GM19395 (cell line): Measurements from ENCODE around the gene HOTAIR.

Source experiments
- ATAC-seq: cut with Tn5 transposase; IDR thresholded peaks from one replicate; pipeline ENCODE4 v1.9.1; 2021; ENCODE audit warnings: mild to moderate bottlenecking, moderate library complexity; ENCODE audit not compliant: unreplicated experiment

Gene HOTAIR

DNA sequence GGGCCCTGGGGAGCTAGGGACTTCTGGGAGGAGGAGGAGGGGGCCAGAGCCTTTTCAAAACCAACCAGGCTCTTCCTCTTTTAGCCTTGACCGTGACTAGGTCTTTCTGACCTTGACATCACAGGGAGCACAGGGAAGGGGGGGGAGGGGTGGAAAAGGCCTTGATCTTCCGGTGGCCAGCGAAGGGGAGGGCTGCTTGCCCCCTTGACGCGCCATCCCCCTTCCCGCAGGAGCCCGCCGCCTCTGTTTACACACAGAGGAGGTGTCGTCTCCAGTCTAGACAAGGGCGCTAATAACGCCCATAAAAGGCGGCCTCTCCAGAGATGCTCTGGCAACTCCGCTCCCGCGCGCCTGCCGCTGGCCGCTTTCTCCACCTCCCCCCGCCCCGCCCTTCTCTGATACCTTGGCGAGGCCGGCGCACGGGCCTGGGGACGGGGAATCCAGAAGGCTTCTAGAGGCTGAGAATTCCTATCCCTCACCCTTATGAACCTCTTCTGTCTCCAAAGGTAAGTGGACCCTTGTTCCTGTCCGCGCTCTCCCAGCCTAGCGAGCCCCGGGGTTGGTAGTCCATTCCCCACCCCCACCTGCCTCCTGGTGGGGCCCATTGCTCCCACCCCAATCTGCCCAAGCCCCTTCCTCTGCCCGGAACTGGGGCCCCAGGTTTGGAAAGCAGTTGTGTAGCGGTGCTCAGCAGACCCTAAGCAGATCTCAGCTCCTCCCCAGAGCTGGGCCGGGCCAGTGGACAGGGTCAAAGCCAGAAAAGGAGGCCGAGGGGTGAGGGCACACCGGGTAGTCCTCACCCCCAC lies 24.9 kb downstream of the HOTAIR start:
- no peak for ATAC-seq

DNA sequence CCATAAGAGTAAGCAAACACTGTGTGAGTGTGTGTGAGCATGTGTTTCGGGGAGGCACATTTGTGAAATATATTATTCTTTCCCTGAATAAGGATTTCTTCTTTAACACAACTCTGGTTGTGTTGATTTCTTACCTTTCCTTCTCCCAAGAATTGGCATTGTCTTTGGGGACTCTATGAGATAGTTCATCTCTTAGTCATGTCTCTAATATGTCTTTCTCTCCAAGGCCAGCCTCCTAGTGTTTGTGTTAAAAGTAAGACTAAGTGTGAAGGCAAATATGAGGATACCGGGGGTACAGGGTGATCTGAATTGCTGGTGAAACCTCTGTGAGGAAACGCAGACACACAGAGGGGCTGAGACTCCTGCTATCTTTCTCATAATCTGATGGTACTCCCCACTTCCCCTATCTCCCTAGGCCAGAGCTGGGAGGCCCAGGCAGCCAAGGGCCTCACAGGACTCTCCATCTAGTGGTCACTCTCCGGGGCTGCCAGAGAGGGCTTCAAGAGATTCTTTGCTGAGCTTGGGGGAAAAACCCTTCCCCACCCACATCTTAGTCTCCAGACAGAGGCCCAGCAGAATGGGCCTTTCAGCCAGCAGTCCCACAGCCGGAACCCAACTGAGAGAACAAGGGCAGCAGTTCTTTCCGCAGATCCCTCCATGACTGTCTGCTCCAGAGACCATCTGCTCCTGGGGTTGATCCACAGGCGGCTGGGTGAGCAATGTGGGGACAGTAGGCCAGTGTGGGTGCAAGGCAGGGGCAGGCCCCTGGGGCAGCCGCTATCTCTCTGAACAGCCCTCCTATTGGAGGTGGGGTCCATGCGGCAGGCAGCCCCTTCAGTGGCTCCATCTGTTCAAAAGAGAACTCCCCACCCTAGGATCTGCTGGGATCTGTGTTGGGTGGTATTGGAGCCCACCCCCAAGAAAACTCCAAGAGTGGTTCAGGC lies 25.8 kb downstream of the HOTAIR start:
- no peak for ATAC-seq

DNA sequence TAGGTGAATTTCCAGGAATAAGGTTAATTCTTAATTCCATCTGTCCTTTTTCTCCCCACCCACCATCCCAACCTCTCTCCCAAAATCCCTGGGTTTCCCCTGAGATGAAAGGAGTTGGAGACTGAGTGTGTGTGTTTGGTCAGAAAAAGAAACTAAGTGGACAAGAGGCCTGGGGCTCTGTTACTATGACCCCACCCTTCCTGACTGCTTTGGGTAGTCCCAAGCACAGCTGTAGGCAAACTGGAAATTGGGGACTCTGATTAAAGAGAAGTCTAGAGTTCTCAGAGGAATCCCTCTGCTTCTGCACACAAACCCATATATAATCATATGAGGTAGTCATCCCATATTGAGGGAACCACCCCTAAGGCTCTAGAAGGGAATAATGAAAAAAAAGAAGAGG lies 27.0 kb downstream of the HOTAIR start:
- no peak for ATAC-seq

DNA sequence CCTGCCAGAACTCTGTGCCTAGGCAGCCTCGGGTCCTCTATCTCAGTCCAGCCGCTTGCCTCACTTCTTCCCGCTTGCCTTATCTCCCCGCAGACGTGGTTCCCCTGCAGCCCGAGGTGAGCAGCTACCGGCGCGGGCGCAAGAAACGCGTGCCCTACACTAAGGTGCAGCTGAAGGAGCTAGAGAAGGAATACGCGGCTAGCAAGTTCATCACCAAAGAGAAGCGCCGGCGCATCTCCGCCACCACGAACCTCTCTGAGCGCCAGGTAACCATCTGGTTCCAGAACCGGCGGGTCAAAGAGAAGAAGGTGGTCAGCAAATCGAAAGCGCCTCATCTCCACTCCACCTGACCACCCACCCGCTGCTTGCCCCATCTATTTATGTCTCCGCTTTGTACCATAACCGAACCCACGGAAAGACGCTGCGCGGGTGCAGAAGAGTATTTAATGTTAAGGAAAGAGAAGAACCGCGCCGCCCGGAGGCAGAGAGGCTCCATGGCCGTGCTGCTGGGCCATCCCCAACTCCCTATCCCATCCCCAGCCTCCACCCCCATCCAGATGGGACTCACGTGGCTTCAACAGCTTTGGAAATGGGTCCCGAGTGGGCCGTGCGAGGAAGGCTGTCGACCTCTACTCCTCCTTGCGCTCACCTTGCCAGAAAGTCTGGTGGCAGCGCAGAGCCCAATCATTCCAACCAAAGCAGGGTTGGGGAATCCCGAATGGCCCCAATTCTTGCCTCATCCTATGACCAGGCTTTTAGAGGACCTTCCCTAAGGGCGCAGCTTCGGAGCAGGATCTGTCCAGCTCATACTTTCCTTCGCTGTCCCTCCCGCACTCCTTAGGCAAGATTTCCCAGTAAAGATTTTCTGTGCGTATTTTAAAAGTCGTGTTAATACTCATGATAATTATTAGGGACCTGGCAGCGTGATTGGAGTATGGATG lies 29.6 kb downstream of the HOTAIR start:
- no peak for ATAC-seq

DNA sequence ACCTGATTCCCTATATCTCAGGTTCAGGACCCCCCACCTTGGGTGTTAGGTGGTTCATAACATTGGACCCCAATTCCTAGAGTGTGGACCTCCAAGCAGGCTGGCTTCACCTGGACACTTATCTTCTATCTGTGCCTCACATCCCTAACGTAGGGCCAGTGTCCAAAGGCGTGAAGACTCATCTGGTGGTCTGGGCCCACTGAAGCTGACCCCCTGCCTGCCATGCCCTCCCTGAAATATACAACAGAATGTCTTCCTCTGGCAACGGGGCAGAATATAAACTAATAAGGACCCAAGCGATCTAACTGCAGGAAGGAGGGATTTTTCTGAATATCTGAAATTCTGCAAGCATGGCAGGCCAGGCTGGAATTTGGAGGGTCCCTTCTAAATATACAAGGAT lies 30.5 kb downstream of the HOTAIR start:
- no peak for ATAC-seq

DNA sequence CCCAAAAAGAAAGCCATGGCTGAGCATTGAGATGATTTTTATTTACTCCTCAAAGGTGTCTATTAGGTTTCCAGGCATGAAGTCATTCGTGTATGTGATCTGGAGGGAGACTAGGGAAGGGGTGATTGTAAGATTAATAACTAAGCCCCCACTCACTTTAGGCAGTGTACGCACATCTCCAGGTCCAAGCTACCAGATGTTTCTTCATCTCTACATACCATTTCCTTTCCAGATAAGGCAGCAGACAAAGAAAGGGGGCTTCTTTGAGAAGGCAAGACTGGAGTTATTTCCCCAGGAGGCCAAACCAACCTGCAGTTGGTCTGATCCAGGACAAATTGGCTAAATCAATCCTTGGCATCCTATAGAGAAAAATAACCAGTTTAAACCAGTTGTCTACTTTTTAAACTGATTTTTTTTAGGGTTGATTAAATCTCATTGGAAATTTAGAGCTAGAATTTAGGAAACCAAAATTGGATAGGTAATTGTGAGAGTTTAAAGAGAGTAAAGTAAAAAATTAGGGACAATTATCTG lies 32.2 kb downstream of the HOTAIR start:
- no peak for ATAC-seq

DNA sequence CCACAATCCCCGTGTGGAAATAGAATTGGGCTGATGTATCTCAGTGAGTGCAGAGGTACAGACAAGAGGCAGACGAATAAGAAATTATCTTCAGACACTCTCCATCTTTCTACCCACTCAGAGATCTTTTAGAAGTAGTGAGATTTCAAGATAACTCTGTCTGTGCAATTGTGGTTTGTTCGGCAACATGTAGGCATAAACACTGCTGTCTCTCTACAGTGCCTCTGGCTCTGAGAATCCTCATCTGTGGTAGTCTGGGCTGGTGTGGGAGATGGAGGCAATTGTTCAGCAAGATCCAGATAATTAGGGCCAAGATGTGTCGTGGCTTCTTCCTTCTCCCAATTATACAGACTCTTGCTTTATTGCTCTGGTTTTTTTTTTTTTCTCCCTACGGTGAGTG lies 33.0 kb downstream of the HOTAIR start:
- ATAC-seq, result no peak

DNA sequence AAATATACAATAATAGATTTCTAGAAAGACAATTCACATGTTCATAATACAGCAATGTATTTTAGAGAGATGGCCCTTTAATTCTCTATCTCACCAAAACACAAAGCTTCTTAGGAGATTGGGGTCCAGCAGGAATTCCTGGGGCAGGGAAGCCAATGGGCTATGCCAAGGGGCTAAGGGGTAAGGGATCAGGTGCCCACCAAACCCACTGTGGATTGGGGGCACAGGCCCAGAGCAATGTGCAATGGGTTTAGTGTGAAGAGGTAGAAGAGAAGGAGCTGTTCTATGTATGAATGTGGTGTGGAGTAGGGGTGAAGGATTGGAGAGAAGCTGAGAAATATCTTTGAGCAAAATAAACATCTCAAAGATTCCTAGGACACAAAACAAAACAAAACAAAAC lies 33.6 kb downstream of the HOTAIR start:
- no peak for ATAC-seq

DNA sequence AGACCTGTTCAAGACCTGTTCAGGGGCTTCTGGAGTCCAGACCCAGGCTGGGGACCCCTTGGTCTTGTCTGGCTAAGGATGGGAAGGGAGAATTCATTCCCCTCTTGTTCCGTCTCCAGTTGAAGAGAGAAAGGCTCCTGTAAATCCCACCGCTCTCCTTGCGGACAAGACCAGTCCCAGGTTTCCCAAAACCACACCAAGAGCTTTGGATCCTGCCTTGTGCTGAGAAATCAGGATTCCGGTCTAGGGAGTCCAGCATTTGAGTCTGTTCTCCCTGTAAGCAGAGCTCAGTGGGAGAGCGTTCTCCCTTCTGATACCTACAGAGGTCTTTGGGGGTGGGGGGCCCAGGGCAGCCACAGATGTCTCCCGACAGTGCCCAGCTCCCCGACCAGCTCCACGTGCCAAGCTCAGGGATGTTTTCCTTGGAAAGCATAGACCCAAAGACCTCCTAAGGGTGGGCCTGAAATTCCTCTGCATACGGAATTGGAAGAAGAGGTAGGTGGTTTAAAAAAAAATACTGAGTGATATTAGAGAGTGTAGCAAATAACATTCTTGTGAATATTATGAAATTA lies 34.2 kb downstream of the HOTAIR start:
- ATAC-seq, result no peak

DNA sequence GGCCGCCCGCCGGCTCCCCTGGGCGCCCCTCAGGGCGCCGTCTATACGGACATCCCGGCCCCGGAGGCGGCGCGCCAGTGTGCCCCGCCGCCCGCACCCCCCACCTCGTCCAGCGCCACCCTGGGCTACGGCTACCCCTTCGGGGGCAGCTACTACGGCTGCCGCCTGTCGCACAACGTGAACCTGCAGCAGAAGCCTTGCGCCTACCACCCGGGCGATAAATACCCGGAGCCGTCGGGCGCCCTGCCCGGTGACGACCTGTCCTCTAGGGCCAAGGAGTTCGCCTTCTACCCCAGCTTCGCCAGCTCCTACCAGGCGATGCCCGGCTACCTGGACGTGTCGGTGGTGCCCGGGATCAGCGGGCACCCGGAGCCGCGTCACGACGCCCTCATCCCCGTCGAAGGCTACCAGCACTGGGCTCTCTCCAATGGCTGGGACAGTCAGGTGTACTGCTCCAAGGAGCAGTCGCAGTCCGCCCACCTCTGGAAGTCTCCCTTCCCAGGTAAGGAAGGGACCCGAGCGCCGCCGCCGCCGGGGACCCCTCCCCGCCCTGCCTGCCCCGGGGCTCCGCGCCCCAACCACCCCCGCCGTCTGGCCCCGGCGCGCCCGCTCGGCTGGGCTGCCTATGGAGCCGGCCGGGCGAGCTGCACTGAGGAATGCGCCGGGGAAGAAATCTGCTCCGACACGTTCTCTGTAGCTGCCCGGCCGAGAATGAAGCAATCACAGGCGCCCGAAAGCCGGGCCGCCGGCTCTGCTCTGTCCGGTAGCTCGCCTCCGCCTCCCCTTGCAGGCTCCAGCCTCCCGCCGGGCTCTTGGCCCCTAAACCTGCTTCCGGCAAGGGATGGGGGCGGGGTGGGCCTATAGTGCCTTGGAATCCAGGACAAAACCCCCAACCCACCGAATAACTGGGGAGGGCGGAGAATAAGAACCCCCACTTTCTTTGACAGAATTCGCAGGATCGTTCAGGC lies 35.3 kb downstream of the HOTAIR start:
- ATAC-seq, result no peak

DNA sequence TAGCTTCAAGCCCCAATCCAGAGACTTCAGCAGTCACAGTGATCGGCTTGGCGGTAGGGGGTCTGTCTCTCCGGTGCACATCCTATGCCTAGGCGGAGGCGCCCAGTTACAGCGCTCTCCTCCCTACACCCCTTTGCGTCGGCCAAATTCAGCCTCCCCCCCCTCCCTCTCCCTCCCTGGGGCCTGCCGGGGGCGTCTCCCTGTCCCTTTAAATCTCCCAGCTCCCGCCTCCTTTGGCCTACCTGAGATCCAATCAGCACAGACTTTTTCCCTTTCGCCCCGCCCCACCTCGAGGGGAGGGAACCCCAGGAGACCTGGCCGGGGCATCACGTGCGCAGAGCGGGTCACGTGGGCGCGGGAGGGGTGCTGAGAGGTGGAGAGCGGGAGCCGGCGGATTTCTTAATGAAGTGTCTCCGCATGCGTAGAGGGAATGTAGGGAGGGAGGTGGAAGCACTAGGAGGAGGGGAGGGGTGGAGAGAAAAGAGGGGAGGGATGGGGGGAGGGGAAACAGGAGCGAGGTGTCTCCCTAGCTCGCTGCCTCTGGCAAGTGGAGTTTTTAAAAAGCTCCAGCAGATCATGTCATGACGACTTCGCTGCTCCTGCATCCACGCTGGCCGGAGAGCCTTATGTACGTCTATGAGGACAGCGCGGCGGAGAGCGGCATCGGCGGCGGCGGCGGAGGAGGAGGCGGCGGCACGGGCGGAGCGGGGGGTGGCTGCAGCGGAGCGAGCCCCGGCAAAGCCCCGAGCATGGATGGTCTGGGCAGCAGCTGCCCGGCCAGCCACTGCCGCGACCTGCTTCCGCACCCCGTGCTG lies 36.2 kb downstream of the HOTAIR start, which contains the start of gene HOXC13:
Gene HOXC13, plus strand, starts transcription at position 506 of the 815 bp plus-strand sequence. Its CDS starts 76 bp downstream, at position 582.
- ATAC-seq, result no peak

DNA sequence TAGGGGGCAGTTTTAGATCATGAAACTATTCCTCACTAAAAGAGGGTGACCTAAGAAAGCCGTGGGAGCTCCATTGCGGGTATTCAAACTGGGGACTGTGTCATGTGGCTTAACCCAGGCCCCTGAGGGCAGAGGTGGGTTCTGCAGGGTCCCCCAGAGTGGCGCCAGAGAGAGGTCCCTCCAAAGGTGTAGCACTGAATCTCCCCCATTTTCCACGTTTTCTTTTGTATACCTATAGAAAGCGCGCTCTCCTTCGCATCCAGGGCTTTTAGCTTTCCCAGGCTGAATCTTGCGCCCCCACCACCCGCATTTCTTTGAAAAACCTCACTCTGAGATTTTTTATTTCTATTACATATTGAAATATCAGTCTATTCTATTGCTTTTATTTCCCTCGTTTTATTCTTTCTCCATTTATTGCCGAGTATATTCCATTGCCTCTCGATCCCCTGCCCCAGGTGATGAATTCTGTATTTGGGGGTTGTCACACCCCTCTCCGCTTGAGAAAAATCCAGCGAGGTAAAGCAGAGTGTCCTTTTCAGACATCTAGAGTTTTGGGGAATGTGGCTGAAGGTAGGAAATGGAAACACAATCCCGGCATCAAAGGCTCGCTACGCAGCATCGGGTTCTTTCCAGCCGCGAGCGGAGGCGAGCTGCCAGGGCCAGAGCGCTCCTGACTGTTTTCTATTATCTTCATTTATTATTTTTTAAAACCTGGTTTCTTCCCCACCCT lies 37.0 kb downstream of the HOTAIR start:
- no peak for ATAC-seq

DNA sequence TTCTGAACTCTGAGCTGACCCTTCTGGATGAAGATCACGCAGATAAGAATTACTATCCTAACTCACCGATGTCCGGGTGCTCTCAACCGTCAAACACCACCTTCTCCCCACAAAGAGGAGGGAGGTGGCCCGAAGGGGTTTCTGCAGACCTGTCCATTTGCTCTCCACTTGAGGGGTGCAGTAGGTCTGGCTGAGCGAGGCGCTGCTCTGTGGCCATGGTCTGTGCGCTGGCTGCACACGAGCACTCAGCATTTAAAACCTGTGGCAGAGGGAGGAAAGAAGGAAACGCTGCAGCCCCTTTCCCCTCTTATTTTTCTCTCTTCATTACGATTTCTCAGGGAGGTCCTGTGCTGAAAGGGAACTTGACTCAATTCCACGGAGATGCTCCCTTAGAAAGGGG lies 37.7 kb downstream of the HOTAIR start:
- ATAC-seq, result no peak

DNA sequence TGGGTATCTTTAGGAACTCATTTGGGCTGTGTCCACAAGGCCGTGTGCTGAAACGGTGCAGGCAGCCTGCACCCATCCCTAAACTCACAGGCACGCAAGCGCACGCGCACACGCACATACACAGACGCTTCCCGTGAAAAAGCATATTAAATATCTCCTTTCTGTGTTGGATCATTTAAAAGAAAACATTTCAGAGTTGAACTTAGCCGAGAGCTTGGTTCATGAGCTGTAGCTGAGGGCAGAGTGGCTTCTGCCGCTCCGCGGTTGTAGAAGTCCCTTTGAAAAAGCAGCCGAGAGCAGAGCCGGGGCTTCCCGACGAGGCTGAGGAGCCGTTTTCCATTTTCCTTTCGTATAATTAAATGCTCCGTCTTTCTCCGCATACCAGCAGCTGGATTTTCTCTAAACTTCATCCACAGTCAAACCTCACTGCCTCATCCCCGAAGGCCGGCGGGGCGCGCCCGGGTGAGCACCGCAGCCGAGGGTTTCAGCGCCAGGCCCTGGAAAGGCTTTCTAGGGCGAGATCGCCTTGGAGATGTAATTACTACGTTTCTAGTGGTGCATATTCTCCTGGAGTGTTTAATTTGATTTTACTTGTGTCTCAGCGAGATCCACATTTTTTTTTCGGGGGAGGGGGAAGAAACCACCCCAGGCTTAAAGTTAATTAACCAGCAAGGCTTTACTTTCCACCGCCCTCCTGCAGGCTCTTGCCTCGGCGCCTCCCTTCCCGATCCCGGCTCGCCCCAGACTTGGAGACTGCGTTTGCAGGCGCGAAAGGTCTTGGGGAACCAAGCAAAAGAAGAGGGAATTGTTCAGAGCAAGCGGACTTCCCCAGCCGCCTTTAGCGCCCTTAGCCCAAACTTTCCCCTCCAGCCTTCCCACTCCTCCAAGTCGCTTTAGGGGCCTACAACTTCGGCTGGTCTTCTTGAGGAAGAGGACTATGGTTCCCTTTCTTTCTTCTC lies 39.1 kb downstream of the HOTAIR start:
- ATAC-seq, result no peak

DNA sequence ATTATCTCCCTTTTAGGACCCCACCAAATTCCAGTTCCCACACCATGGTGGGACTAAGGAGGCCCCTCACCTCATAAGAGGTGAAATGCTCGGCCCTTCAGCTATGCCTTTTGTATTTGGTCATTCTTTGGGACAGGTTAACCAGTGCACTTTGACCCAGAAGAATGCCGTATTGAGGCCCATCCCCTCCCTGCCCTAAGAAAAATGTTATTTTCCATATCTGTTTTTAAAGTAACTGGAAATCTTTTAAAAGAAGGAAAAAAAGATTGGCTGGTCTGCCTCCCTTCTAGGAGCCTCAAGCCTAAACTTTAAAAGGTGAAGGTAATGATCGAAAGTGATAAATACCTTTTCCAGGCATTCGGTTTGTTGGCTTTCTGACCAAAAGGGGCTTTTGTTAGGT lies 41.8 kb downstream of the HOTAIR start:
- ATAC-seq, result no peak

DNA sequence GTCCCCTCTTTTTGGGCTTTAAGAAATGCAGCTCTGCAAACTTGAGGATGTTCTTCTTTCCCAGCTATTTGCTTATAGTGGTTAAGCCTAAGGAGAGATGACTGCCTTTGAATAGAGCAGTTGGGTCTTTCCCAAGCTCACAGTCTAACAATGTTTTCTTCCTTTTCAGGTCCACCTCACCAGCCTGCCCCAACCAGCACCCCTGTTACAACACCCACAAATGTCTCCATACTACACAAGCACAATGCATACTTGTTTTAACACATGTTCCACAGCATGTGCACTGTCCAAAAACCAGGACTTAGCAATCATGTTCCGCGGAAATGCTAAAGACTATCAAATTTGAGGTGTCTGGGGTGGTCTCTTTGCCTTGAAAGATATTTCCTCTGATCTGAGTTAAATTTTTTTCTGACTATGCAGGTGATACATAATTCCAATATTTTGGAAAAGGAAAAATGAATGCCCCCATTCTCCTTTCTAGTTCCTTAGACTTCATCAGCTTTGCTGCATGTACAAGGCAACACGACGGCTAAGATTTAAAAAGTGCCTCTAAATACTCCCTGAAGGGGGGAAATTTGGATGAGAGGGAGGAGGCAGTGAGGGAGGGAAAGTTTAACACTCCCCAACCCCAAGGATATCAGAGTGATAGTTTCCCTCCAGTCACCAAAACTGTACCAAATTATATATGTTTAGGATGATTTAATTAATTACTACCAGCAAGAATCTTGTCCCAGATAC lies 42.7 kb downstream of the HOTAIR start:
- ATAC-seq, result no peak
